GM04503 (cell line): ENCODE measurements around the gene LPIN1.

Experiments
- DNase-seq: peaks from one replicate; pipeline ENCODE4 v3.0.0-alpha.2; 2012; ENCODE audit warnings: low read depth

The LPIN1 gene

GRCh38 chr2:11762799-11763461, 16.5 kb downstream of the LPIN1 start:
- no peak for DNase-seq

GRCh38 chr2:11764359-11764758, 17.9 kb downstream of the LPIN1 start:
- no peak for DNase-seq

- no peak for DNase-seq
Measured at GRCh38 chr2:11764920-11765319, 18.5 kb downstream of the LPIN1 start.

GRCh38 chr2:11765501-11765900, 19.1 kb downstream of the LPIN1 start:
- no peak for DNase-seq

GRCh38 chr2:11766016-11766415, 19.6 kb downstream of the LPIN1 start:
- DNase-seq = no peak

- DNase-seq = no peak
Measured at GRCh38 chr2:11767779-11768178, 21.3 kb downstream of the LPIN1 start.

GRCh38 chr2:11768946-11769345, 22.5 kb downstream of the LPIN1 start:
- DNase-seq = no peak

- no peak for DNase-seq
Measured at GRCh38 chr2:11769516-11769915, 23.1 kb downstream of the LPIN1 start.

GRCh38 chr2:11770531-11771188, 24.2 kb downstream of the LPIN1 start:
- DNase-seq = no peak

- no peak for DNase-seq
Measured at GRCh38 chr2:11771971-11772615, 25.7 kb downstream of the LPIN1 start.

- DNase-seq = no peak
Measured at GRCh38 chr2:11773111-11773510, 26.7 kb downstream of the LPIN1 start.

- DNase-seq = no peak
Measured at GRCh38 chr2:11773747-11774525, 27.5 kb downstream of the LPIN1 start.

GRCh38 chr2:11774600-11774999, 28.2 kb downstream of the LPIN1 start:
- DNase-seq = no peak

- peak; percentile 49 for DNase-seq
Measured at GRCh38 chr2:11775384-11775783, 29.0 kb downstream of the LPIN1 start.

GRCh38 chr2:11777066-11777782, 30.8 kb downstream of the LPIN1 start:
- no peak for DNase-seq

GRCh38 chr2:11777886-11778415, 31.5 kb downstream of the LPIN1 start:
- no peak for DNase-seq

GRCh38 chr2:11778416-11778815, 32.0 kb downstream of the LPIN1 start:
- DNase-seq = no peak

- DNase-seq = no peak
Measured at GRCh38 chr2:11778923-11779757, 32.7 kb downstream of the LPIN1 start.

- DNase-seq = no peak
Measured at GRCh38 chr2:11781602-11782001, 35.2 kb downstream of the LPIN1 start.

- no peak for DNase-seq
Measured at GRCh38 chr2:11784280-11784679, 37.8 kb downstream of the LPIN1 start.
